Inflammatory macrophage treated with lipopolysaccharide for 1 hour (primary cell): Measurements from ENCODE around the gene PHTF2.

ENCODE experiments used
- DNase-seq, 2 donors: peaks; one replicate each; pipeline ENCODE4 v3.0.0-alpha.2; 2020 to 2022

The PHTF2 gene

DNA sequence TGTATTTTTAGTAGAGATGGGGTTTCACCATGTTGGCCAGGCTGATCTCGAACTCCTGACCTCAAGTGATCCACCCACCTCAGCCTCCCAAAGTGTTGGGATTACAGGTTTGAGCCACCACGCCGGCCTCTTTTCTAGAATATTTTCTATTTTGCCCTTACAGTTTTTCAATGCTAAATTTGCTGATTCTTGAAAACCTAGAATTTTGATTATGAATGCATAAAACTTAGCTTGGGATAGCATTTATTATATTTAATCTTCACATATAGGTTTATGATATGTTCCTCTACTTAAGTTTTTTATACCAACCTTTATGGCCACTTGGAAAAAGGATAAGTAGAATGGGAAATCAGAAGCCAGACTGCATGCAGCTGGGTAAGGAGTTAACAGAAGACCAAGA, 2.5 kb upstream of the PHTF2 start:
- no peak for DNase-seq

DNA sequence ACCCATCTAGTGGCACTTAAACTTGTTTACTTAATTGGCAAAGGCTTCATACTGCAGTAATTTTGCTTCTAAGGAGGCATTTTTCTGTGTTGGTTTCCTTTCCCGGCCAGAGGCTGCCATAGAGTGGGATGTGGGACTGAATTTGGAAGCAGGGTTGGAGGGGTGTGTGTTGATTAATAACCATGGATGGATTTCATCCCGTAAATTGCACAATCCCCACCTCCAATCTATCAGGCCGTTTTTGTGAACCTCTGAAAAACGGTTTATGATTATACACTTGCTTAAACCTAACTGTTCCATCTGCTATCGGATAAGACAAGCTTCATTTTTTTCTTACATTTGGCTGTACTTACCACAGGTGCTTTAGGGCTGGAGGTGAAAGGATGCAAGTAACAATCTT, 1.6 kb upstream of the PHTF2 start:
- no peak for DNase-seq

DNA sequence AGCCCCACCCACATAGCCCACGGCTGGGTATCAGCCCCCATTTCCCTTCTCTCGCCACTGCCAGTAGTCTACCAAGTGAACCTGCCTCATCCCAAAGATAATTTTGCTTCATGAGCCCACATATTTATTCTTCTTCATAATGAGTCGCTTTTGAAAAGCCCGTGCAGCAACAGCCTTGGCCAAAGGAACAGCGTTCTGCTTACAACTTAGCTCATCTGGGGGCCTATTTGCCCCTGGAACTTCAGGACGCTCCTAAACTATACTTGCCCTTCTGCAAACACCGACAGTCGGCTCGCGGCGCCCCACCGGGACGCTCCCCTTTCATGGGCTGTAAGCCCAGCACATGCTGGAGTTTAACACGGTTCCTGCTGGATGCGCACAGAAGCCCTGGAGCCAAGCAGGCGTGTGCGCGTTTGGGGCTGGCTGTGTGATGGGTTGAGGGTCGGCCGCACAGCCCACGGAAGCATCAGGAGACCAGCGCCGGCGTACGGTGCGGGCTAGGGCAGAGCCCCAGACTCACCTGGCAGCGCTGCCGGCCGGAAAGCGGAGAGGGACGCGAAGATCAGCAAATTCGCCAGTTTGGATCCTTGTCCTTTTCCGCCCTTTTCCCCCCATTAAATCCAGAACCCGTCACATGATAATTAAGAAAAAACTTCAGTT, 709 bp upstream of the PHTF2 start:
- DNase-seq, result no peak

DNA sequence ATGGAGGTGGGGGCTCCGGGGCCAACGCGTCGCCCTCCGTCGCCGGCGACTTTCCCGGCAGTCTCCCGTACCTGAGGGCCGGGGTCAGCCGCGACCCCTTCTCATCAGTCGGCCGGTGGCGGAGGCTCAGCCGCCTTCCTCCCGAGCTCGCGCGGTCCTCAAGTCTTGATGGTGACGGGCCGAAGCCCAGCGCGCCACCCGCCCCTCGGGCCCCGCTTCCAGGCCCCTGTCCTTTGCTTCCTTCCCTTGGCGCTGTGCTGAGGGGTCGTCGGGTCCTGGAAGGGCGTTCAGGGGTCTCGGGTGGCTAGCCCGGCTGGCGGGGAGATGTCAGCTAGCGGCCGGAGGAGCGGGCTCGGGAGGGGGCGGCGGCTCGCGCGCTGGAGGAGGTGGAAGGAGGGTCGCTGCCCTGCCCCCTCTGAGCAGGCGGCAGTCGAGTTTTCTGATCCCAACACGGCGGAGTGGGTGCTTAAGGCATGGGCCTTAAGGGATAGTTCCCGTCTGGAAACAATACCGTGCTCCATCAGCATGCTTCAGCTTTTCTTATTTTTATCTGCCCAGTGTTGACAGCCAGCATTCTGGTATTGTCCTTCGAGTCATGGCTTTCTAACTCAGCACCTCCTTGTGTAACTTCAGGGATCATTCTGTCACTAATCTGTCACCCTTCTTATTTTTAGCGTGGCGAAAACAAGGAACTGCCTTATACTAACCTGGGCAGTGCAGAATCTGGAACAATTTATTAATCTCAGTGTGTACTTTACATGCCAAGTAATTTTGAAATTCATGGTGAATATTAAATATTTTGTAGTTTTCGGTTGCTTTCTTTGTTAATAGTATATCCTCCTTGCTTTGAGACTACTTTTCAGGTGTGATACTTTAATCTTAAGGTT, 748 bp downstream of the PHTF2 start:
- DNase-seq, result peak; percentile 49 to 54

DNA sequence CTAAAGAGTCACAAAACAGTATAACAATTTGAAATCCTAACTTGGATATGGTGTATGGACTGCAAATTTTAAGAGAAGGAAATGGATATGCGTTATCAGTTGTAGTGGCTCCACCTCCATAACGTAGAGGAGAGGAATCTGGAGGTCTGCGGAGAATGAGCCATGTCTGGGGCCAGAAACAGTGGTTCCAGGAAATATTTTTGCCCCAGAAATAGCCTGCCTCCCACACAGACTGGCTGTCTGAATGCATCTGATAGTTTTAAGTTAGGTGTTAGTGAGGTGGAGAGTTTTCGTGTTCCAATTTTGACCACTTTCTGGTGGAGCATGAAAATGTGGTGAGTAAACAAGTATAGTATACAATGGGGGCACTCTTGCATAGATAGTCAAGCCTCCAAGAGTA, 1.6 kb downstream of the PHTF2 start:
- no peak for DNase-seq

DNA sequence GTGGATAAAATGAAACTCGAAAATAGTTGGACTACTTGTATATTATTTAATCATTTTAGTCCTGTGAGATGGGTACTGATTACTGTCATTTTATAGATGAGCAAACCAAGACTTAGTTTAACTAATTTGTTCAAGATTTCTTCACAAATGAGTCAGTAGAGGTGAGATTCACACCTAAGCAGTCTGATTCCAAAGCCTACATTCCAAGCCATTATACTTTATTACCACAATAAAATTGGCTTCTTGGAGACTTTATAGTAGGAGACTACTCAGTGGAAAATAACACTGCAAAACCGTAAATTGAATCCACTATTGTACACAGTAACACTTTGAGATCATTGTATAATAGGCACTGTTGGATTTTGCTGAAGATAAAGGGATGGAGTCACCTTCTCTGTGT, 2.2 kb downstream of the PHTF2 start:
- no peak for DNase-seq

DNA sequence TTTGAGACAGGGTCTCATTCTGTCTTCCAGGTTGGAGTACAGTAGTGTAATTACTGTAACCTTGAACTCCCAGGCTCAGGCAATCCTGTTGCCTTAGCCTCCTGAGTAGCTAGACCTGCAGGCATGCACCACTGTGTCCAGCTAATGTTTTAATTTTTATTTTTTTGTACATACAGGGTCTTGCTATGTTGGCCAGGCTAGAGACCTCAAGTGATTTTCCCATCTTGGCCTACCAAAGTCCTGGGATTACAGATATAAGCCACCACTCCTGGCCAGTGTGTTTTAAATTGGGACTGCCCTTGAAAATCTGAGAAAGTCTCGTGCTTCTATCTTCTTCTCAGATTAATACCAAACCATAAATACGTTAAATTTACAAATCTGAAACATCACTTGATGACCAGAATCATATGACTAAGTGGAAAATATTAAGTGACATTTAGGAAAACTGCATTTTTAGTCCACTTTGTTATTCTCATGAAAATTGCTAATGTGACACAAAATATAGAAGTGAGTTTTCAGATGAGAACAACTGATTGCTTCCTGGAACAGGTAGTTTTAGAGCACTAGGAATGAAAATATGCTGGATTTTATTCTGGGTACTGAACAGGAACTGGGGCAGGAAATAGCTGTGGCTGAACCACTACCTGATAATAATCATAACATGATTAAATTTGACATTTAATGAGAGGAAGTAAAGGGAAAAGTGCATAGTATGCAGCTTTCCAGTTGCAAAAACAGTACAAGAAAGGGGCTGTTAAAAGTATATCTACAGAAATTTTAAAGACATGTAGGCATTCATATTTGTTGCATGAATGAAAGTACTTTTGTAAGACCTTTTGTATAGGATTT, 4.2 kb downstream of the PHTF2 start:
- DNase-seq, result no peak

DNA sequence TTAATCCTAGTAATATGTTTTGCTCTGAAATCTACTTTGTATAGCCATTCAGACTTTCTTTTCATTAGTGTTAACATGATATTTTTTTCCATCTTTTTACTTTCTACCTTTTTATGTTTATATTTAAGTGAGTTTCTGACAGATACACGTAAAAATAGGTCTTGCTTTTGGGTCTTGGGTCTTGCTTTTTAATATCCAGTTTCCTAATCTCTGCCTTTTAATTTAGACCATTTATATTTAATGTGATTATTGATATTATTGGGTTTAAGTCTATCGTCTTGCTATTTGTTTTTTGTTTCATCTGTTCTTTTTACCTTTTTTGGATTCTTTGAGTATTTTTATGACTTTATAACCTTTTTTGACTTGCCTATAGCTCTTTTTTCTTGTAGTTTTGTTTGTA, 7.9 kb downstream of the PHTF2 start:
- DNase-seq, result no peak

DNA sequence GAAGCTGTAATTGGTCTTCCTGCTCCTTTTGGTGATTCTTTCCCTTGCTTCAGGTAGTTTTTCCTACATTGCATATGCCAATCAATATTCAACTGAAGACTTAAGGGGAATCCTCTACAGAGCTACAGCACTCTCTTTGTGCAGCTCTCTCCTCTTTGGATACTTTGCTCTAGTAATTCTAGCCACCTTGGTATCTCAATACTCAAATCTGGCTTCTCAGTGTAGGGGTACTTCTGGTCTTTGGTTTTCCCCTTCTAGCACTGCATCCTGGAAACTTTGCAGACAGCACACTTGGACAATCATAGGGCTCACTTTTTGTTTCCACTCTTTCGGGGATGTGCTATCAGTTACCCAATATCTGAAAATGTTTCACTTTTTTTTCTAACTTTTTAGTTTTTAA, 9.9 kb downstream of the PHTF2 start:
- no peak for DNase-seq

DNA sequence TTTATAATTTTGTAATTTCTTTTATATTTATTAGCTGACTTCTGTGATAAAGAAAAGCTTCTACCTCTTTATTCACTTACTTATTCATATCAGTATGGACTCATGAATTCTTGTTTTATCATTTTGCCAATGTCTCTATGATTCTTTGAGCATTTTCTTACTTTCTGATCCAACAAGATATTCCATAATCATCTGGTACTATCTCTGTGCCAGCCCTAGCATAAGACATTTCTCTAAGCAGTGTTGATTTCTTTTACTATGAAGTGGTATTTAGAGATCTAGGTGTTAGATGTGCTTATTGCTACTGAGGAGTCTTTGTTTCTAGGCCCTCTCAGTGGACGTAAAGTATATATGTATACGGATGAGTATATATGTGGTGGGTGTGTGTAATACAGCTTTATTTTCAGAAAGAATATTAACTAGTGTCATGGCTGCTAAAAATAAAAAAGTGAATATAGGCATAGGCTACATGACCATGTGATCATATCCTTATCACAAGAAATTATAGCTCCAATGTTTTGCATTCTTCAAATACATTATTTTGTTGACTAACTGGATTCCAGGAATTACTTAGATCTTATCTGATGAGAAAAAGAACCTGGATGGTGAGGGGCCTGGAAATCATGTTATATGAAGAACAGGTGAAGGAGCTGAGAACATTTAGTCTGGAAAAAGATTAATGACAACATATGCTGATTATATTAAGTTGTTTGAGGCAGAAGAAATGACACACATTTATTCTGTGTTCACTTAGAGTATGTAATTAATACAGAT, 13.1 kb downstream of the PHTF2 start:
- no peak for DNase-seq

DNA sequence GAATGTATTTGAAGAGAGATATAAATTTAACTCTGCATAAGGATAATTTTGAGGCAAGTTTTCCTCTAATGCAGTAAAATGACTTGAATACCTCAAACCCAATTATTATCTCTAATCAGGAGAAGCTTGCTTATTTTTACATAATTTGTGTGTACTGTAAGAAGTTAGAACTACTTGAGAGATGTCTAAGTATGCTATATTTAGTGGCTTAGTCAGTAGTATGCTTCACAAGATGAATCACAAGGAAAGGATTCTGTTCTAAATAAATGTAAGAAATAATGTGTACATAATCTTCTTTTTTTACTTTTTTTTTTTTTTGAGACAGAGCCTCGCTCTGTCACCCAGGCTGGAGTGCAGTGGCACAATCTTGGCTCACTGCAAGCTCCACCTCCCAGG, 13.7 kb downstream of the PHTF2 start:
- DNase-seq, result no peak

DNA sequence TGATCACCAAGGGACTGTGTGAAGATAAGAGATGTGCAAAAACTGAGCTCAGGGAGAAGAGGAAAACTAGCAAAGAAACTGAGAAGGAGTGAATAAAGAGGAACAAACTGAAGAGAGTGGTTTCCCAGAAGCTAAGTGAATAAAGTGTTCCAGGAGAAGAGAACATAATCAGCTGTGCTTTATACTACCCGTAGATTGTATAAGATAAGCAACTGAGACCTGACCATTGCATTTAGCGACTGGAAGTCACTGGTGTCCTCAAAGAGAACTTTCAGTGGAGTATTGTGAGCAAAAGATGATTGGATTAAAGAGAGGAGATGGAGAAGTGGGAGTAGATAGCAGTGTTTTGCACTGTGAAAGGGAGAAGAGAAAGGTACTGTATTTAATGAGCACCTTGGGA, 14.6 kb downstream of the PHTF2 start:
- no peak for DNase-seq

DNA sequence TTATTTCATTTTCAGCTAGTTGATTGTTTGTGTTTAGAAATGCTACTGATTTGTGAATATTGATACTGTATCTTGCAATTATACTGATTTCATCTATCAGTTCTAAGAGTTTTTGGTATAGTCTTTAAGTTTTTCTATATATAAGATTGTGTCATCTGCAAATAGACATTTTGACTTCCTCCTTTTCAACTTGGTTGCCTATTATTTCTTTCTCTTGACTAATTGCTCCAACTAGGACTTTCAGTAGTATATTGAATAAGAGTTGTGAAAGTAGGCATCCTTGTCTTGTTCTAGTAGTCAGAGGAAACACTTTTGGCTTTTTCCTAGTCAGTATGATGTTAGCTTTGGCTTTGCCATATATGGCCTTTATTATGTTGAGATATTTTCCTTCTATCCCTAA, 20.4 kb downstream of the PHTF2 start:
- DNase-seq, result peak; percentile 42 to 58

DNA sequence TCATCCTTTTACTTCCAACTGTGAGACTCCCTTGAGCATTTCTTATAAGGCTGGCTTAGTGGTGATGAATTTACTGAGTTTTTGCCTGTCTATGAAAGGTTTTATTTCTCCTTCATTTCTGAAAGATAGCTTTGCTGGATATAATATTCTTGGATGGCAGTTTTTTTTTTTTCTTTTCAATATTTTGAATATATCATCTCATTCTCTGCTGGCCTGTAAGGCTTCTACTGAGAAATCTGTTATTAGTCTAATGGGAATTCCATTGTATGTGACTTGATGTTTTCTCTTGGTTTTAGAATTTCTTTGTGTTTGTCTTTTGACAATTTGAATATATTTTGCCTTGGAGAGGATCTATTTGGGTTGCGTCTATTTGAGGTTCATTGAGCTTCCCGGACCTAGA, 22.4 kb downstream of the PHTF2 start:
- DNase-seq, result no peak

DNA sequence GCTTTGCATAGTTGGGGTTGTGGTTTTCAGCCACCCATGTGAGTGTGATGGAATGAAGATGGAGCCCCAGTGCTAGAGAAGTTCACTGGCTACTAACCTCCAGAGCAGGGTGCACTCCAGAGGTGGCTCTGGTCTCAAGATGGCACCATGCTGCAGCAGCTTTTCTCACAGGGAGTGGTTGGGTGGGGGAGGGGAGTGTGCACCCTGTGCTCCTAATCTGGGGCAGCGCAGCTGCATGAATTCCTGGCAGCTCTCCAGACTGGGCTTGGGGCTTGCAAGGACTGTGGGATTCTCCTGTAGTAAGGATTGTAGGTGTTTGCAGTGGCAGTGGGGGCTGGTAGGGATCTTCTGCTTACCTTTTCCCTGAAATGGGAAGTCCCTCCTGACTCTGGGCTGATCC, 23.7 kb downstream of the PHTF2 start:
- DNase-seq, result no peak

DNA sequence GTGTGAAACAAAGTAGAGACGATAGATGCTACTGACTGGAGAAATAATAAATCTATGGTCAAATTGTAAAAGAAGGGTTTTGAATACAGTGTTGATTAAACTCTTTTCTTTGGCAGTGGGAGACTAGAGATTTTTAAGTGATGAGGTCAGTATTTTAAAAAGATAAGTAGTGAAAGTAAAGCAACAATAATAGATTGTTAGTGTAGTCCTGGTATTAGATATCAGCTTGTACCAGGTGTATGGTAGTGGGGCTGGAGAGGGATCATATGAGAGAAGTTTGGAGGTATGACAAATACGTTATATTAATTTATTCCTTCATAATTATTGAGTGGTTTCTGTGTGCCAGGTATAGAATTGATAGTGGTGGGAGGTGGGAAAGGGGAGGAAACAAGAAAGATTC, 25.2 kb downstream of the PHTF2 start:
- no peak for DNase-seq

DNA sequence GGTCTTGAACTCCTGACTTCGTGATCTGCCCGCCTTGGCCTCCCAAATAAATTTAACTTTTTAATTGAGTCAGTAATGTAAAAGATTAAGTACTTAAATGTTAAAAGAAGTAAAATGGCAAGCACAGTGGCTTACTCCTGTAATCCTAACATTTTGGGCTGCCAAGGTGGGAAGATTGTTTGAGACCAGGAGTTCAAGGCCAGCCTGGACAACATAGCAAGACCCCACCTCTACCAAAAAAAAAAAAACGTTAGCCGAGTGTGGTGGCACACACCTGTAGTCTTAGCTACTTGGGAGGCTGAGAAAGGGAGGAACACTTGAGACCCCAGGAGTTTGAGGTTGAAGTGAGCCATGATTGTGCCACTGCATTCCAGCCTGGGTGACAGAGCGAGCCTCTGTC, 26.1 kb downstream of the PHTF2 start:
- no peak for DNase-seq

DNA sequence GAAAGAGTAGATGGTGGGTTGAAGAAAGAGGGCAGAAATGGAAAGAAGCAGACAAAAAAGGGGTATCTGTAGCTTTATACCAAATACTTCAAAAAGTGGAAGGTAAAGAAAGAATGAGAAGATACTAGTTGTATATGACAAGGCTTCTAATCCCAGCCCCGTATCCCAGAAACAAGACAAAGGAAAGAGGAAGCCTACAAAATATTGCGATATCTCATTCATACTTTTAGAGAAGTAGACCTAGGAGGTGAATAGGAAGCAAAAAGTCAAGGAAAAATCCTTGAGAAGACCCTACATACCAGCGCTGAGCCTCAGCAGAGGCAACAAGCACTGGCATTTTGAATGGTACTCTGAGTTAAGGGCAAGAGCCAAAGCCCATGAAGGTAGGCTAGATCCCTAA, 26.6 kb downstream of the PHTF2 start:
- peak; percentile 24 to 50 for DNase-seq

DNA sequence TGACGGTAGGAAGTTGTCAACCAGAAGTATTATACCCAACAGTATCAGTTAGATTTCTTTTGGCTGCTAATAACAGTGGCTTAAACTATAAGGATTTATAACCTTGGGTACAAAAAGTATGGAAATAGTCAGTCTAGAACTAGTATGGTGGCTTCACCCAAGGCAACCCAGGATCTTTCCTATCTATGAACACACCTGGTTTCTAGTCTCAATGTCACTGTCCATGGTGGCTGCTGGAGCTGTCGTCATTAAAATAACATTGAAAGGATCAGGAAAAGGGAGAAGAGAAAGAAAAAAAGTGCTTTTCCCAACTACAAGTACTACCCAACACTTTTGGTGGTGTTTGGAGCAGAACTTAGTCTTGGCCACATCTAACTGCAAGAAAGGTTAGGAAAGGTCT, 27.7 kb downstream of the PHTF2 start:
- DNase-seq, result no peak

DNA sequence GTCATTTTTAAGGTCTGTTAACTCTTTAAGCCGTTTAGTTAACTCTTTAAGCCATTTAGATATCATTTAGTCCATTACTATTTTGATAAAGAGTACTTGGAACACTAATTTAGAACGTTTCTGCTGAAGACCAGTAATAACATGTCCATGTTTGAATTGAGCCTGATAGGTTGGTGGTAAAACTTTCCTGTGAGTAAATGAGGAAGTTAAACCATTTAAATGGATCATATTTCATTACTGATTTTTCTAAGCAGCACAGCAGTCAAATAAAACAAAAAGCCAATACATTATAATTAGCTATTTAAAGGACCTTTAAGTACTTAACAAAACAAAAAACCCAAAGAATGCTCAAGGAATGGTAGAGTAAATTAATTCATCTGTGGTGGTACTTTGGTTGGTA, 29.4 kb downstream of the PHTF2 start:
- DNase-seq, result no peak

DNA sequence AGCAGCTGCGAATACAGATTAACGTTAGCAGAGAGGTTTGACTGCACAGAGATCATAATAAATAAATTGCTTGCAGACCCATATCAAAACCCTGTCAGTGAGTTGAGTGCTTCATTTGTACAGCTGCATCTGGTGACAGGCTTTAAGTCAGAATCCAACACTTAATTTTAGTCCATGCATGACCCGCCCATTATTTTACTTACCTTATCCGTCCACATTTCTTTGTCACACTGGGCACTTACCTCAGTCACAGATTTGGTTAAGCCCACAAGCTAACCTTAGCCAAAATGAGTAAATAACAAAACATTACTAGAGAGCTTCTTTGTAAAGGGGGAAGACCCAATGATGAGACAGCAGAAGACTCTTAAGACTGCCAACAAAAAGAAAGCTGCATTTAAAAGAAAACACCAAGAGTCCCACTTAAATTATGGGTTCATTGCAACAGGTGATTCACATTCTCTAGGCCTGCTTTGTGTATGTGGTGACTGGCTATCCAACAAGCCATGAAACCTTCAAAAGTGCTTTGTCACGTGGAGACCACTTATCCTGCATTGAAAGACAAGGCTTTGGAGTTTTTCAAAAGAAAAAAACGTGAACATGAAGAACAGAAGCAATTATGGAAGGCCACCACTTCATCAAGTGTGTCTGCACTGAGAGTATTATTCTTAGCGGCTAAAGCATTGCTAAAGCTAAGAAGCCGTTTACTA, 32.2 kb downstream of the PHTF2 start:
- no peak for DNase-seq

DNA sequence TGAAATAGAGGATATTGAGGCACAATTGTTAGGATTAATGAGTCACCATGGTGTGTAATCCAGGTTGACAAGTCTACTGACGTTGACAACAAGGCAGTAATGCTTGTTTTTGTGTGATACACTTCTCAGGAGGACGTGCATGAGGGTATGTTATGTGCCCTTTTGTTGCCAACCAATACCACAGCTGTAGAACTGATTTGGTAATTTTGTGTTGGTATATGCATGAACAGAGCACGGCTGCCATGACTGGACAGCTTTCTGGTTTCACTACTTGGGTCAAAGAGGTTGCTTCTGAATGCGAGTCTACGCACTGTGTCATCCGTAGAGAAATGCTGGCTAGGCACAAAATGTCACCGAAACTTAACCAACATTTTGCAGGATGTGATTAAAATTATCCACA, 32.9 kb downstream of the PHTF2 start:
- DNase-seq, result no peak
